Panc1 (cell line): Measurements from ENCODE around the gene SLC8A1. TPM values are rescaled to one million over a fixed set of nuclear protein-coding genes. Genes with fewer than 3 reads are reported as not detected.

Experiments
- ATAC-seq: fragments of 200-7000 bp; cut with Tn5 transposase; 2 replicates; pipeline ENCODE4 v1.9.1; 2020; ENCODE audit warnings: mild to moderate bottlenecking, moderate library complexity
- BruUV-seq: library from RNA; stranded (reverse); fragments of 400-500 nt; replicated peaks from 2 replicates; lab custom pipeline; 2021; lab: Mats Ljungman, UMichigan
- CTCF ChIA-PET: fragments of 300-600 bp; sonication (Branson Sonifier 250); formaldehyde crosslinking; loops from one replicate; lab custom pipeline; 2022; ENCODE audit warnings: antibody characterized with exemption; lab: Charles Lee
- POLR2A ChIA-PET: fragments of 300-600 bp; sonication (Branson Sonifier 250); formaldehyde crosslinking; loops from one replicate; lab custom pipeline; 2022; ENCODE audit warnings: antibody characterized with exemption; lab: Charles Lee
- DNase-seq: peaks from one replicate; pipeline ENCODE4 v3.0.0-alpha.2; 2010; ENCODE audit warnings: low read depth, low spot score
- H3K27ac ChIP-seq: 2 replicates; pipeline ENCODE4 v1.5.1; 2011; ENCODE audit warnings: mild to moderate bottlenecking, low read length, inconsistent platforms
- H3K27me3 ChIP-seq: fragments of 200-500 bp; sonication (Bioruptor generic); 2 replicates; pipeline ENCODE4 v1.6.0; 2014; ENCODE audit warnings: low read length, inconsistent platforms; ENCODE audit not compliant: control insufficient read depth, insufficient read depth
- H3K36me3 ChIP-seq: fragments of 200-500 bp; sonication (Bioruptor generic); 2 replicates; pipeline ENCODE4 v1.5.1; 2014; ENCODE audit warnings: inconsistent platforms, mild to moderate bottlenecking, low read length, moderate library complexity; ENCODE audit not compliant: control insufficient read depth, insufficient read depth
- H3K4me1 ChIP-seq: 2 replicates; pipeline ENCODE4 v1.5.1; 2011; ENCODE audit warnings: inconsistent platforms, mild to moderate bottlenecking, low read length, moderate library complexity; ENCODE audit not compliant: control insufficient read depth, insufficient read depth
- H3K4me3 ChIP-seq, 2 experiments: 2 replicates each; pipeline ENCODE4 v1.5.1; 2011 to 2012; ENCODE audit warnings: low read depth in 2 of 2, low read length in 2 of 2, mild to moderate bottlenecking in 2 of 2, inconsistent platforms in 1 of 2, moderate library complexity in 1 of 2
- H3K9me3 ChIP-seq: fragments of 200-500 bp; sonication (Bioruptor generic); 2 replicates; pipeline ENCODE4 v1.5.1; 2014; ENCODE audit warnings: low read depth, mild to moderate bottlenecking, inconsistent platforms, low read length, moderate library complexity; ENCODE audit not compliant: control insufficient read depth, insufficient read depth
- POLR2AphosphoS5 ChIP-seq: IDR thresholded peaks from 2 replicates; pipeline ENCODE4 v1.6.1; 2012; ENCODE audit warnings: mild to moderate bottlenecking, low read depth, low read length, moderate library complexity
- REST ChIP-seq, 2 experiments: IDR thresholded peaks; 2 replicates each; pipeline ENCODE4 v1.6.1; 2011 to 2012; ENCODE audit warnings: low read depth in 2 of 2, control low read depth in 1 of 2, low read length in 1 of 2, mild to moderate bottlenecking in 1 of 2, moderate library complexity in 1 of 2; ENCODE audit not compliant: insufficient read depth in 1 of 2
- SIN3A ChIP-seq: IDR thresholded peaks from 2 replicates; pipeline ENCODE4 v1.6.1; 2012; ENCODE audit warnings: low read depth, mild to moderate bottlenecking, low read length, moderate library complexity, borderline replicate concordance; ENCODE audit not compliant: insufficient read depth
- TCF7L2 ChIP-seq: IDR thresholded peaks from 2 replicates; pipeline ENCODE4 v1.6.1; 2011; ENCODE audit warnings: mild to moderate bottlenecking, low read depth, low read length, inconsistent platforms
- in situ Hi-C: cut with HindIII; loops from 2 replicates; pipeline ENCODE4 v1.10.0; 2016; ENCODE audit warnings: low sequenced_read_pairs, low pct_unique_long_range_greater_than_20kb
- intact Hi-C: fragments of 100-400 bp; cut with micrococcal nuclease; formaldehyde crosslinking; loops from one replicate; pipeline ENCODE4 v1.10.0; 2022; ENCODE audit not compliant: unreplicated experiment
- total RNA-seq: library from RNA; stranded (reverse); gene quantifications from one replicate; pipeline ENCODE4 v1.2.1, GENCODE V29; 2021; ENCODE audit not compliant: unreplicated experiment
- TF ChIP-seq, protein P1 (sequence below): fragments of 450-650 bp; IDR thresholded peaks from 2 replicates; pipeline ENCODE4 v1.5.1; 2017; ENCODE audit warnings: mild to moderate bottlenecking

The SLC8A1 gene
- total RNA-seq, 1 experiment from 2014 or later = 0.59 TPM

DNA sequence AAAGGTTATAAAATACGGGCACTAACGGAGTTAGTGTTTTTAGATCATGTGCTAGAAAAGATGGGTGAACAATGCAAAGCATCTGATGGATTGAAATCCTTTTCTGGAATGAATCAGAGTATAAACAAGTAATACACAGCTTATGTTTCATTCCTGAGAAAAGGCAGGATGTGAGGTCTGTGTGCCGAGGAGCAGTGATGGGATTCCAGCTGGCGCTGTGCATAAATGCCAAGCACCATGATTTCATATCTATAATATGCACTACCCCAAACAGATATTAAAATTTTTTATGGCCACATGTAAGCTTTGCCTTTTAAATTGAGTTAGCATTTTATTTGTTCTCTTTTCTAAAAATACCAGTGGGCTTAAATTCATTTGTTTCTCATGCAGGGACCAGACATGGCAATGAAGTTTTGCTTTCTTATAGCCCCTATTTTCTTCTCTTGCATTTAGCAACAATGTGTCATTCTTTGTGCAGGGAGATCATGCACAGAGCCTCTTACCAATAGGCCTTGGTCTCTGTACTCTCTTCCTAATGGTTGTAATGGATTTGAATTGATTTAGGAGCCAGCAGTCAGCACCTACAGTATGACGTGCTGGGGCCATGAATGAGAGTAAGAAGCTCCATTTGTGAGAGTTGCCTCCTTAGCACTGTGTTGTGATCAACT is 323.9 kb downstream of the SLC8A1 start:
- intact Hi-C loops = no loop called here
- Histone ChIP-seq H3K27me3 (no peaks in the 10 kb centered on the region), H3K27ac (no peak overlapping the region), H3K4me1 (no peaks in the 10 kb centered on the region), H3K9me3 (no peaks in the 10 kb centered on the region), H3K4me3 (no peak overlapping the region), H3K36me3 (no peaks in the 10 kb centered on the region)
- POLR2A ChIA-PET = no interaction called here
- in situ Hi-C loops = no loop called here
- TF ChIP-seq SIN3A = no peak
- no peak for TF ChIP-seq TCF7L2
- no peak for TF ChIP-seq POLR2AphosphoS5
- TF ChIP-seq, protein P1, sequence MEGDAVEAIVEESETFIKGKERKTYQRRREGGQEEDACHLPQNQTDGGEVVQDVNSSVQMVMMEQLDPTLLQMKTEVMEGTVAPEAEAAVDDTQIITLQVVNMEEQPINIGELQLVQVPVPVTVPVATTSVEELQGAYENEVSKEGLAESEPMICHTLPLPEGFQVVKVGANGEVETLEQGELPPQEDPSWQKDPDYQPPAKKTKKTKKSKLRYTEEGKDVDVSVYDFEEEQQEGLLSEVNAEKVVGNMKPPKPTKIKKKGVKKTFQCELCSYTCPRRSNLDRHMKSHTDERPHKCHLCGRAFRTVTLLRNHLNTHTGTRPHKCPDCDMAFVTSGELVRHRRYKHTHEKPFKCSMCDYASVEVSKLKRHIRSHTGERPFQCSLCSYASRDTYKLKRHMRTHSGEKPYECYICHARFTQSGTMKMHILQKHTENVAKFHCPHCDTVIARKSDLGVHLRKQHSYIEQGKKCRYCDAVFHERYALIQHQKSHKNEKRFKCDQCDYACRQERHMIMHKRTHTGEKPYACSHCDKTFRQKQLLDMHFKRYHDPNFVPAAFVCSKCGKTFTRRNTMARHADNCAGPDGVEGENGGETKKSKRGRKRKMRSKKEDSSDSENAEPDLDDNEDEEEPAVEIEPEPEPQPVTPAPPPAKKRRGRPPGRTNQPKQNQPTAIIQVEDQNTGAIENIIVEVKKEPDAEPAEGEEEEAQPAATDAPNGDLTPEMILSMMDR = no peak
- no peak for TF ChIP-seq REST (IDR thresholded peaks at IDR 0.05; ENCODE audit: insufficient read depth in 1 of 2, low read depth in 2 of 2, low read length in 1 of 2)
- DNase-seq (no peak), ATAC-seq (no peak)
- BruUV-seq = no TSS peak
- CTCF ChIA-PET = no interaction called here

DNA sequence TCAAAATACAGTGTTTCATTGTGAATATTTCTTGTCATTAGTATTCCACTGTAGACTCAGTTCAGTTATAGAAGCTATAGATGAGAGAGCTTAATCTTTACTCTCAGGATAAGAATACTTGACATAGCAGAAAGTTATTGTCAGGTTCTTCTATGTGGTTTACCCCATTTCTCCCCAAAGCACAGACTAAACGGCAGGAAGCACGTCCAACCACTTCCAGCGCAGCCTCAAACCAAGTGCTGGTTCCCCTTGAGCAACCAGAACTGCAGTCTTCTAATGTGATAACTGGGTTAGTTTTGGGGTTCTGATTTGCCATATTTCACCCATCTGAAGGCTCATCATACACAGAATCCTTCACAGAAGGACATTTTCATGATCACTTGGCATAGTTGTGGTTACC is 324.7 kb downstream of the SLC8A1 start:
- intact Hi-C loops = no loop called here
- H3K4me3 ChIP-seq = no peak overlapping the region
- ATAC-seq = no peak
- DNase-seq = no peak
- TF ChIP-seq REST (IDR thresholded peaks at IDR 0.05; ENCODE audit: insufficient read depth in 1 of 2, low read depth in 2 of 2, low read length in 1 of 2) (no peak), SIN3A (no peak), TCF7L2 (no peak), POLR2AphosphoS5 (no peak)
- TF ChIP-seq, protein P1 = no peak
- H3K9me3 ChIP-seq = no peaks in the 10 kb centered on the region
- no TSS peak for BruUV-seq
- CTCF ChIA-PET = no interaction called here
- no peaks in the 10 kb centered on the region for H3K36me3 ChIP-seq
- H3K27me3 ChIP-seq = no peaks in the 10 kb centered on the region
- no peak overlapping the region for H3K27ac ChIP-seq
- POLR2A ChIA-PET = no interaction called here
- H3K4me1 ChIP-seq = no peaks in the 10 kb centered on the region
- in situ Hi-C loops = no loop called here
